MG63 (cell line): ENCODE measurements around the gene PROCA1. TPM values are rescaled to one million over a fixed set of nuclear protein-coding genes. Genes with fewer than 3 reads are reported as not detected.
A peak's percentile ranks its signal among the peaks of the same experiment; 100 is the strongest.
"Not testable (repeated sequence)": the region's sequence is repeated elsewhere in the genome, so short reads cannot be mapped to it uniquely, and the experiment has no call there.

Experiments used
- DNase-seq: peaks from one replicate; pipeline ENCODE4 v3.0.0-alpha.2; 2020
- H3K27me3 ChIP-seq: fragments of 250-450 bp; sonication (Bioruptor Pico); 2 replicates; pipeline ENCODE4 v1.5.1; 2020; ENCODE audit warnings: mild to moderate bottlenecking, moderate library complexity
- H3K36me3 ChIP-seq: fragments of 250-450 bp; sonication (Bioruptor Pico); 2 replicates; pipeline ENCODE4 v1.5.1; 2020; ENCODE audit warnings: mild to moderate bottlenecking, moderate library complexity
- H3K4me3 ChIP-seq: fragments of 250-450 bp; sonication (Bioruptor Pico); 2 replicates; pipeline ENCODE4 v1.5.1; 2020; ENCODE audit warnings: mild to moderate bottlenecking, moderate library complexity
- H3K9me3 ChIP-seq: fragments of 250-450 bp; sonication (Bioruptor Pico); 2 replicates; pipeline ENCODE4 v1.5.1; 2020; ENCODE audit warnings: mild to moderate bottlenecking, moderate library complexity
- total RNA-seq: library from RNA; depleted of rRNA; stranded (reverse); fragments of >200 nt; shearing (Covaris generic); gene quantifications from 2 replicates; pipeline ENCODE4 v1.2.3, GENCODE V29; 2014; ENCODE audit warnings: low replicate concordance; rRNA removed

The PROCA1 gene
- total RNA-seq, 1 experiment from 2014 or later = 0.79 TPM

DNA sequence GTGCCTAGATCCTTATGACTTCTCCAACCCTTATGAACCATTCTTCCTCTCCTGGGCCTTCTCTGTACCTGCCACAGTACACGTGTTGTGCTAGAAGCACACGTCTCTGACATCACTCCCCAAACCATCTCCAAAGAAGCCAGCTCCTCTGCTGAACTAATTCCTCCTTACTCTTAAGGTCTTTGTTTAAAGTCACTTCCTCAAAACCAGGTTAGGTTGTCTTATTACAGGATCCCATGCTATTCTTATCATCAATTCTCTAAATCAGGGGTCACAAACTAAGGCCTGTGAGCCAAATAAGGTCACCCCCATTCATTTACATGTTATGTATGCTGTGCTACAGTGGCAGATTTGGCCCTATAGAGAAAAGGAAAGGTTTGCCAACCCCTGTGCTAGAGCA lies 45.7 kb downstream of the PROCA1 start:
- no peak overlapping the region for H3K4me3 ChIP-seq
- no peak for DNase-seq
- peaks cover 64% of the 10 kb centered on the region for H3K36me3 ChIP-seq
- no peaks in the 10 kb centered on the region for H3K27me3 ChIP-seq
- H3K9me3 ChIP-seq = no peaks in the 10 kb centered on the region

DNA sequence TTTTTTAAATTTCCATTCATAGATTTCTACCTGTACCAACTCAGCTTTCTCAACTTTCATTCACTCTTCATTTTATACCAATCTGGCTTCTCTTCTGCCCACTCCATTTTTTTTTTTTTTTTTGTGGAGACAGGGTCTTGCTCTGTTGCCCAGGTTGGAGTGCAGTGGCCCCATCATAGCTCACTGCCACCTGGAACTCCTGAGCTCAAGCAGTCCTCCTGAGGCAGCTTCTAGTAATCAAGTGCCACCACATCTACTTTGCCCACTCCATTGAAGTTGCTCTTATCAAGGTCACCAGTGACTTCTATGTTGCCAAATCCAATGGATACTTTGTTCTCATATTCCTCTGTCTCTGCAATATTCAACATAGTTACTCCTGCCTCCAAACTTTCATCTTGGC lies 48.0 kb downstream of the PROCA1 start:
- no peaks in the 10 kb centered on the region for H3K27me3 ChIP-seq
- H3K36me3 ChIP-seq = peaks cover 58% of the 10 kb centered on the region
- H3K9me3 ChIP-seq = peaks cover 3% of the 10 kb centered on the region
- no peak overlapping the region for H3K4me3 ChIP-seq
- DNase-seq = no peak

GRCh38 chr17:28662527-28662829 lies 49.2 kb downstream of the PROCA1 start:
- Histone ChIP-seq H3K27me3 (no peaks in the 10 kb centered on the region), H3K36me3 (peaks cover 60% of the 10 kb centered on the region), H3K9me3 (peaks cover 5% of the 10 kb centered on the region), H3K4me3 (peak overlapping the region; percentile 81)
- DNase-seq = no peak

- H3K9me3 ChIP-seq = peaks cover 5% of the 10 kb centered on the region
- peaks cover 64% of the 10 kb centered on the region for H3K36me3 ChIP-seq
- peak; percentile 91 for DNase-seq
- H3K27me3 ChIP-seq = no peaks in the 10 kb centered on the region
- peak within 1 kb of the TSS; percentile 81 for H3K4me3 ChIP-seq
Observed at GRCh38 chr17:28661635-28662526, 49.8 kb downstream of the PROCA1 start, which contains the start of the genes SDF2 and SUPT6H. TSS of gene SDF2 (minus strand) at chr17:28661906. CDS start at chr17:28661876, 30 bp downstream. TSS of gene SUPT6H (plus strand) at chr17:28662205. CDS start at chr17:28673402, 11,197 bp downstream.

GRCh38 chr17:28659497-28659881 lies 52.2 kb downstream of the PROCA1 start:
- H3K4me3 ChIP-seq, H3K27me3 ChIP-seq, DNase-seq, H3K9me3 ChIP-seq: not testable (repeated sequence)
- peaks cover 58% of the 10 kb centered on the region for H3K36me3 ChIP-seq

- H3K27me3 ChIP-seq, DNase-seq: not testable (repeated sequence)
- H3K36me3 ChIP-seq = peaks cover 56% of the 10 kb centered on the region
Observed at GRCh38 chr17:28658766-28659496, 52.8 kb downstream of the PROCA1 start.

DNA sequence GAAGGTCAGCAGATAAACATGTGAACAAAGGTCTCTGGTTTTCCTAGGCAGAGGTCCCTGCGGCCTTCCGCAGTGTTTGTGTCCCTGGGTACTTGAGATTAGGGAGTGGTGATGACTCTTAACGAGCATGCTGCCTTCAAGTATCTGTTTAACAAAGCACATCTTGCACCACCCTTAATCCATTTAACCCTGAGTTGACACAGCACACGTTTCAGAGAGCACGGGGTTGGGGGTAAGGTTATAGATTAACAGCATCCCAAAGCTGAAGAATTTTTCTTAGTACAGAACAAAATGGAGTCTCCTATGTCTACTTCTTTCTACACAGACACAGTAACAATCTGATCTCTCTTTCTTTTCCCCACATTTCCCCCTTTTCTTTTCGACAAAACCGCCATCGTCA lies 53.3 kb downstream of the PROCA1 start:
- DNase-seq, H3K27me3 ChIP-seq, H3K9me3 ChIP-seq, H3K4me3 ChIP-seq: not testable (repeated sequence)
- peaks cover 60% of the 10 kb centered on the region for H3K36me3 ChIP-seq

More at GRCh38 chr17:28658766-28659496, 52.8 kb downstream of the PROCA1 start:
- H3K9me3 ChIP-seq, H3K4me3 ChIP-seq: not testable (repeated sequence)

- peak; percentile 50 for DNase-seq
- Histone ChIP-seq H3K9me3 (peaks cover 5% of the 10 kb centered on the region), H3K36me3 (peaks cover 65% of the 10 kb centered on the region), H3K4me3 (no peak overlapping the region), H3K27me3 (no peaks in the 10 kb centered on the region)
Observed at GRCh38 chr17:28657756-28658155, 53.9 kb downstream of the PROCA1 start.

DNA sequence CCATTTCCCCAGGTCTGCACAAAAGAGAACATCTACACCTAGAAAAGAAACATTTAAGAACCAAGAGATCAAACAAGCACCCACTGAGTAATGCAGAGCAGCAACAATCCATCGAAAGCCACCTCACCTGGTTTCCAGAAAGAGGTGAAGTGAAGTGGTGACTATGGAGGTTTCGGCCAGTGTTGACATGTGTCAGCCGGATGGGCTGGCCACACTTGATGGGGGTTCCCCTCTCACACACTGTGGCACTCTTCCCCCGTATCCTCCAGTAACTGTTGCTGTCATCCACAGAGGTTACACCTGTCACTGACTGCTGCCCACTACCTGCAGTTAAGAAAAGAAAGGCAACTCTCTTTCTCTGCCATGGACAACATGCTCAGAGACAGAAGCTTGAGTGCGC lies 56.5 kb downstream of the PROCA1 start:
- DNase-seq = no peak
- Histone ChIP-seq H3K4me3 (no peak overlapping the region), H3K36me3 (peaks cover 72% of the 10 kb centered on the region), H3K27me3 (no peaks in the 10 kb centered on the region), H3K9me3 (peaks cover 5% of the 10 kb centered on the region)

Other genes starting within 250 kb of the PROCA1 start
- gene SLC13A2, start 238.2 kb downstream of the PROCA1 start, total RNA-seq = not detected in 2 replicates
- gene FOXN1, start 205.5 kb downstream of the PROCA1 start, total RNA-seq = not detected in 2 replicates
- gene UNC119, start 159.3 kb downstream of the PROCA1 start, total RNA-seq = 20.8 and 36.4 TPM in 2 replicates
- gene PIGS, start 140.4 kb downstream of the PROCA1 start, total RNA-seq = 29.5 and 65.1 TPM in 2 replicates
- gene ALDOC, start 135.0 kb downstream of the PROCA1 start, total RNA-seq = 1.1 TPM in 1 of 2 replicates, not detected in the other
- gene SPAG5, start 112.9 kb downstream of the PROCA1 start, total RNA-seq = 45.1 and 82.9 TPM in 2 replicates
- 0.79 and 1.3 TPM in 2 replicates for gene RSKR, start 97.7 kb downstream of the PROCA1 start, total RNA-seq
- gene BLTP2, start 66.7 kb downstream of the PROCA1 start, total RNA-seq = 114 and 149 TPM in 2 replicates
- 58.6 and 78.2 TPM in 2 replicates for gene SDF2, start 50.0 kb downstream of the PROCA1 start, total RNA-seq
- gene SUPT6H, start 49.7 kb downstream of the PROCA1 start, total RNA-seq = 27.6 and 32.0 TPM in 2 replicates
- gene RAB34, start 6.0 kb upstream of the PROCA1 start, total RNA-seq = 445 and 645 TPM in 2 replicates
- 768 and 1,491 TPM in 2 replicates for gene RPL23A, start 8.1 kb upstream of the PROCA1 start, total RNA-seq
- gene TLCD1, start 14.3 kb upstream of the PROCA1 start, total RNA-seq = 6.7 and 26.1 TPM in 2 replicates
- 0.69 and 4.0 TPM in 2 replicates for gene NEK8, start 16.9 kb upstream of the PROCA1 start, total RNA-seq
- gene TRAF4, start 32.1 kb upstream of the PROCA1 start, total RNA-seq = 26.1 and 115 TPM in 2 replicates
- 0.05 and 0.46 TPM in 2 replicates for gene FAM222B, start 130.9 kb upstream of the PROCA1 start, total RNA-seq
- gene ERAL1, start 143.1 kb upstream of the PROCA1 start, total RNA-seq = 34.5 and 60.8 TPM in 2 replicates
- 72.9 and 85.2 TPM in 2 replicates for gene FLOT2, start 185.8 kb upstream of the PROCA1 start, total RNA-seq
- 10.3 and 12.0 TPM in 2 replicates for gene DHRS13, start 191.2 kb upstream of the PROCA1 start, total RNA-seq
- gene PHF12, start 239.6 kb upstream of the PROCA1 start, total RNA-seq = 4.8 and 8.4 TPM in 2 replicates